ENCODE results near the gene NXPE1.

DNA sequence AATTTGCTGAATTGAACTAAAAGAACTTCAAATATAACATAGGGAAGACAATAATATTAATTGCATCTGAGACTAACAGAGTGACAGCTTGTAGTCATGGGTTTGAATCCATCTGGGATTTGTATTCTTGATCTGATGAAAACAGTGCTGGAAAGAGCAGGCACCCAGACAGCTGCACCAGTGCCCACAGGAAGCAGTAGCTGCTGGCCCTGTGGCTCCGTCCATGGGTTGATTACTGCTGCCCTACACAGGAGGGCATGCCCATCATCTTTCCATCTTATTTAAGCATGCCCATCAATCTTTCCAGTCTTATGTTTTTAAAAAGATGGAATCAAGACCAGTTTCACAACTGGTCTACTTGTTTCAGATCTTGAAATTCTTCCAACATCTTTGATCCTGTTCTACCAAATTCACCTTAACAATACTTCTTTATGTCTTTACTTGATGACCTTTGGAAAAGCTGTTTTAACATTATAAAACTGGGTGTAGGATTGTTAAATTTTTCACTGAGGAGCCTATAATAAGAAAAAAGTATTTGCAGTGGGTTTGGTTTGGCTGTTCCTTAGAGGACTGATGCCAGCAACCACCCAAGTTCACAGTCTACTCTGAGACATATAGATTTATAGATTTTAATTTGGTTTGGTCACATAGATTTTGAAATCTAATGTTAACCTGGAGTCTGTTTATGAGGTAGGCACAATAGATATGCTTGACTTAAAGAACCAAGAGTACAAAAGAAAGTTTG is 36.7 kb upstream of the NXPE1 start:
- TF ChIP-seq POLR2A (IDR thresholded peaks at IDR 0.05): no peak
- TF ChIP-seq, protein P1, sequence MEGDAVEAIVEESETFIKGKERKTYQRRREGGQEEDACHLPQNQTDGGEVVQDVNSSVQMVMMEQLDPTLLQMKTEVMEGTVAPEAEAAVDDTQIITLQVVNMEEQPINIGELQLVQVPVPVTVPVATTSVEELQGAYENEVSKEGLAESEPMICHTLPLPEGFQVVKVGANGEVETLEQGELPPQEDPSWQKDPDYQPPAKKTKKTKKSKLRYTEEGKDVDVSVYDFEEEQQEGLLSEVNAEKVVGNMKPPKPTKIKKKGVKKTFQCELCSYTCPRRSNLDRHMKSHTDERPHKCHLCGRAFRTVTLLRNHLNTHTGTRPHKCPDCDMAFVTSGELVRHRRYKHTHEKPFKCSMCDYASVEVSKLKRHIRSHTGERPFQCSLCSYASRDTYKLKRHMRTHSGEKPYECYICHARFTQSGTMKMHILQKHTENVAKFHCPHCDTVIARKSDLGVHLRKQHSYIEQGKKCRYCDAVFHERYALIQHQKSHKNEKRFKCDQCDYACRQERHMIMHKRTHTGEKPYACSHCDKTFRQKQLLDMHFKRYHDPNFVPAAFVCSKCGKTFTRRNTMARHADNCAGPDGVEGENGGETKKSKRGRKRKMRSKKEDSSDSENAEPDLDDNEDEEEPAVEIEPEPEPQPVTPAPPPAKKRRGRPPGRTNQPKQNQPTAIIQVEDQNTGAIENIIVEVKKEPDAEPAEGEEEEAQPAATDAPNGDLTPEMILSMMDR (IDR thresholded peaks at IDR 0.05): no peak
